Retinal pigment epithelial cell (primary cell): ENCODE measurements around the gene PCDHA9.
A peak's percentile ranks its signal among the peaks of the same experiment; 100 is the strongest.
"Not testable (repeated sequence)": the region's sequence is repeated elsewhere in the genome, so short reads cannot be mapped to it uniquely, and the experiment has no call there.

Source experiments
- DNase-seq: peaks from one replicate; pipeline ENCODE4 v3.0.0-alpha.2; 2010; ENCODE audit warnings: low read depth
- H3K4me3 ChIP-seq: 2 replicates; pipeline ENCODE4 v1.5.1; 2011; ENCODE audit warnings: mild to moderate bottlenecking, low read length, control low read depth, moderate library complexity
- TF ChIP-seq, protein P1 (sequence below): conservative IDR thresholded peaks from 2 replicates; pipeline ENCODE4 v1.5.1; 2011; ENCODE audit warnings: low read depth, low read length, control low read depth, inconsistent platforms

The PCDHA9 gene, protein sequence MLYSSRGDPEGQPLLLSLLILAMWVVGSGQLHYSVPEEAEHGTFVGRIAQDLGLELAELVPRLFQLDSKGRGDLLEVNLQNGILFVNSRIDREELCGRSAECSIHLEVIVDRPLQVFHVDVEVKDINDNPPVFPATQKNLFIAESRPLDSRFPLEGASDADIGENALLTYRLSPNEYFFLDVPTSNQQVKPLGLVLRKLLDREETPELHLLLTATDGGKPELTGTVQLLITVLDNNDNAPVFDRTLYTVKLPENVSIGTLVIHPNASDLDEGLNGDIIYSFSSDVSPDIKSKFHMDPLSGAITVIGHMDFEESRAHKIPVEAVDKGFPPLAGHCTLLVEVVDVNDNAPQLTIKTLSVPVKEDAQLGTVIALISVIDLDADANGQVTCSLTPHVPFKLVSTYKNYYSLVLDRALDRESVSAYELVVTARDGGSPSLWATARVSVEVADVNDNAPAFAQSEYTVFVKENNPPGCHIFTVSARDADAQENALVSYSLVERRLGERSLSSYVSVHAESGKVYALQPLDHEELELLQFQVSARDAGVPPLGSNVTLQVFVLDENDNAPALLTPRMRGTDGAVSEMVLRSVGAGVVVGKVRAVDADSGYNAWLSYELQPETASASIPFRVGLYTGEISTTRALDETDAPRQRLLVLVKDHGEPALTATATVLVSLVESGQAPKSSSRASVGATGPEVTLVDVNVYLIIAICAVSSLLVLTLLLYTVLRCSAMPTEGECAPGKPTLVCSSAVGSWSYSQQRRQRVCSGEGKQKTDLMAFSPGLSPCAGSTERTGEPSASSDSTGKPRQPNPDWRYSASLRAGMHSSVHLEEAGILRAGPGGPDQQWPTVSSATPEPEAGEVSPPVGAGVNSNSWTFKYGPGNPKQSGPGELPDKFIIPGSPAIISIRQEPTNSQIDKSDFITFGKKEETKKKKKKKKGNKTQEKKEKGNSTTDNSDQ

DNA sequence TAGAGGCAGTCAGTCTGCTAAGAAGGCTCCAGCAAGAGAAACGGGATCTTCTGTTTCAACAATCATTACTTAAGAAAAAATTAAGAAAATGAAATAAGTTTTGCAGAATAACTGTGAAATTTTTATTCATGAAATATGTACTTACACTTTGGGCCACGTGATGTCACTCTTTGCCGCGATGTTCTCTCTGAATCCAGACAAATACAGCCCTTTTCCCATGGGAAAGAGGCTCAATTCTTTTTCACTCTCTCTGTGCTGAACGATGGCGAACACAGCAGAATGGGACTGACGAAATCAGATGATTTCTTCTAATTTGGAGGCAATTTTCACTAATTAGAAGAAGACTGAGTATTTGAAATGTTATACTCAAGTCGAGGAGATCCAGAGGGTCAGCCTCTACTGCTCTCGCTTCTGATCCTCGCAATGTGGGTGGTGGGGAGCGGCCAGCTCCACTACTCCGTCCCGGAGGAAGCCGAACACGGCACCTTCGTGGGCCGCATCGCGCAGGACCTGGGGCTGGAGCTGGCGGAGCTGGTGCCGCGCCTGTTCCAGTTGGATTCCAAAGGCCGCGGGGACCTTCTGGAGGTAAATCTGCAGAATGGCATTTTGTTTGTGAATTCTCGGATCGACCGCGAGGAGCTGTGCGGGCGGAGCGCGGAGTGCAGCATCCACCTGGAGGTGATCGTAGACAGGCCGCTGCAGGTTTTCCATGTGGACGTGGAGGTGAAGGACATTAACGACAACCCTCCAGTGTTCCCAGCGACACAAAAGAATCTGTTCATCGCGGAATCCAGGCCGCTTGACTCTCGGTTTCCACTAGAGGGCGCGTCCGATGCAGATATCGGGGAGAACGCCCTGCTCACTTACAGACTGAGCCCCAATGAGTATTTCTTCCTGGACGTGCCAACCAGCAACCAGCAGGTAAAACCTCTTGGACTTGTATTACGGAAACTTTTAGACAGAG lies at the start of gene PCDHA9:
TSS of gene PCDHA9 (plus strand) at position 244 of the 964 bp plus-strand sequence. CDS start at position 358, 114 bp downstream.
- DNase-seq, H3K4me3 ChIP-seq: not testable (repeated sequence)

DNA sequence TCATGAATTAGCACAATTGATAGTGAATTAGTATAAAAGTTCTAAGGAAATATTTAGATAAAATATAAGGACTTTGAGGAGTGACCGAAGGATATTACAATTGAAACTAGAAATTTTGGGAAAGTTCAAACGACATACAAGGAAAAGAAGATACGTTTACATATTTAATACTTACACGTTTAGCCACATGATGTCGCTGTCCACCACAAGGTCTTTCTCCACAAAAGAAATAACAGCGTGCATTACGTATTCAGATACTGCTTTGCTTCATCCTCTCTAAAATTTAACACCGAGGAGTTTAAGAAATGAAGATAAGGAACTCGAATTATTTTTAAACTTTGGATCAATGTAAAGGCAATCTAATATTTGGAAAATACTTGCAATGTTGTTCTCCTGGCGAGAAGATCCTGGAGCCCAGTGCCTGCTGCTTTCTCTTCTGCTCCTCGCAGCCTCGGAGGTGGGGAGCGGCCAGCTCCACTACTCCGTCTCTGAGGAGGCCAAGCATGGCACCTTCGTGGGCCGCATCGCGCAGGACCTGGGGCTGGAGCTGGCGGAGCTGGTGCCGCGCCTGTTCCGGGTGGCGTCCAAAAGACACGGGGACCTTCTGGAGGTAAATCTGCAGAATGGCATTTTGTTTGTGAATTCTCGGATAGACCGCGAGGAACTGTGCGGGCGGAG lies 47.2 kb upstream of the PCDHA9 start, which contains the start of gene PCDHA3:
TSS of gene PCDHA3 (plus strand) at position 242 of the 678 bp plus-strand sequence.
- H3K4me3 ChIP-seq: no peak within 1 kb of the TSS
- DNase-seq: no peak
- TF ChIP-seq, protein P1, sequence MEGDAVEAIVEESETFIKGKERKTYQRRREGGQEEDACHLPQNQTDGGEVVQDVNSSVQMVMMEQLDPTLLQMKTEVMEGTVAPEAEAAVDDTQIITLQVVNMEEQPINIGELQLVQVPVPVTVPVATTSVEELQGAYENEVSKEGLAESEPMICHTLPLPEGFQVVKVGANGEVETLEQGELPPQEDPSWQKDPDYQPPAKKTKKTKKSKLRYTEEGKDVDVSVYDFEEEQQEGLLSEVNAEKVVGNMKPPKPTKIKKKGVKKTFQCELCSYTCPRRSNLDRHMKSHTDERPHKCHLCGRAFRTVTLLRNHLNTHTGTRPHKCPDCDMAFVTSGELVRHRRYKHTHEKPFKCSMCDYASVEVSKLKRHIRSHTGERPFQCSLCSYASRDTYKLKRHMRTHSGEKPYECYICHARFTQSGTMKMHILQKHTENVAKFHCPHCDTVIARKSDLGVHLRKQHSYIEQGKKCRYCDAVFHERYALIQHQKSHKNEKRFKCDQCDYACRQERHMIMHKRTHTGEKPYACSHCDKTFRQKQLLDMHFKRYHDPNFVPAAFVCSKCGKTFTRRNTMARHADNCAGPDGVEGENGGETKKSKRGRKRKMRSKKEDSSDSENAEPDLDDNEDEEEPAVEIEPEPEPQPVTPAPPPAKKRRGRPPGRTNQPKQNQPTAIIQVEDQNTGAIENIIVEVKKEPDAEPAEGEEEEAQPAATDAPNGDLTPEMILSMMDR: peak; percentile 11

DNA sequence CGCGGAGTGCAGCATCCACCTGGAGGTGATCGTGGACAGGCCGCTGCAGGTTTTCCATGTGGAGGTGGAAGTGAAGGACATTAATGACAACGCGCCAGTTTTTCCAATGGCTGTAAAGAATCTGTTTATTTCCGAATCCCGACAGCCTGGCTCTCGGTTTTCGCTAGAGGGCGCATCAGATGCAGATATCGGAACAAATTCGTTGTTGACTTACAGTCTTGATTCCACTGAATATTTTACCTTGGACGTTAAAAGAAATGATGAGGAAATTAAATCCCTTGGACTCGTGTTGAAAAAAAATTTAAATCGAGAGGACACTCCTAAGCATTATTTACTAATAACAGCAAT lies 46.7 kb upstream of the PCDHA9 start:
- TF ChIP-seq, protein P1: peak; percentile 28
- no peak for DNase-seq
- H3K4me3 ChIP-seq: no peak overlapping the region

DNA sequence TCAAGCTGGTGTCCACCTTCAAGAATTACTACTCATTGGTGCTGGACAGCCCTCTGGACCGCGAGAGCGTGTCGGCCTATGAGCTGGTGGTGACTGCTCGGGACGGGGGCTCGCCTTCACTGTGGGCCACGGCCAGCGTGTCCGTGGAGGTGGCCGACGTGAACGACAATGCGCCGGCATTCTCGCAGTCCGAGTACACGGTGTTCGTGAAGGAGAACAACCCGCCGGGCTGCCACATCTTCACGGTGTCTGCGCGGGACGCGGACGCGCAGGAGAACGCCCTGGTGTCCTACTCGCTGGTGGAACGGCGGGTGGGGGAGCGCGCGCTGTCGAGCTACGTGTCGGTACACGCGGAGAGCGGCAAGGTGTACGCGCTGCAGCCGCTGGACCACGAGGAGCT lies 45.8 kb upstream of the PCDHA9 start:
- not testable (repeated sequence) for H3K4me3 ChIP-seq, DNase-seq

DNA sequence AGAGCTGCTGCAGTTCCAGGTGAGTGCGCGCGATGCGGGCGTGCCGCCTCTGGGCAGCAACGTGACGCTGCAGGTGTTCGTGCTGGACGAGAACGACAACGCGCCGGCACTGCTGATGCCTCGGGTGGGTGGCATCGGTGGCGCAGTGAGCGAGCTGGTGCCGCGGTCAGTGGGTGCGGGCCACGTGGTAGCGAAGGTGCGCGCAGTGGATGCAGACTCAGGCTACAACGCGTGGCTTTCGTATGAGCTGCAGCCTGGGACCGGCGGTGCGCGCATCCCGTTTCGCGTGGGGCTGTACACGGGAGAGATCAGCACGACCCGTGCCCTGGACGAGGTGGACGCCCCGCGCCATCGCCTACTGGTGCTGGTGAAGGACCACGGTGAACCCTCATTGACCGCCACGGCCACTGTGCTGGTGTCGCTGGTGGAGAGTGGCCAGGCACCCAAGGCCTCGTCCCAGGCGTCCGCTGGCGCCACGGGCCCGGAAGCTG lies 45.4 kb upstream of the PCDHA9 start:
- DNase-seq: no peak

DNA sequence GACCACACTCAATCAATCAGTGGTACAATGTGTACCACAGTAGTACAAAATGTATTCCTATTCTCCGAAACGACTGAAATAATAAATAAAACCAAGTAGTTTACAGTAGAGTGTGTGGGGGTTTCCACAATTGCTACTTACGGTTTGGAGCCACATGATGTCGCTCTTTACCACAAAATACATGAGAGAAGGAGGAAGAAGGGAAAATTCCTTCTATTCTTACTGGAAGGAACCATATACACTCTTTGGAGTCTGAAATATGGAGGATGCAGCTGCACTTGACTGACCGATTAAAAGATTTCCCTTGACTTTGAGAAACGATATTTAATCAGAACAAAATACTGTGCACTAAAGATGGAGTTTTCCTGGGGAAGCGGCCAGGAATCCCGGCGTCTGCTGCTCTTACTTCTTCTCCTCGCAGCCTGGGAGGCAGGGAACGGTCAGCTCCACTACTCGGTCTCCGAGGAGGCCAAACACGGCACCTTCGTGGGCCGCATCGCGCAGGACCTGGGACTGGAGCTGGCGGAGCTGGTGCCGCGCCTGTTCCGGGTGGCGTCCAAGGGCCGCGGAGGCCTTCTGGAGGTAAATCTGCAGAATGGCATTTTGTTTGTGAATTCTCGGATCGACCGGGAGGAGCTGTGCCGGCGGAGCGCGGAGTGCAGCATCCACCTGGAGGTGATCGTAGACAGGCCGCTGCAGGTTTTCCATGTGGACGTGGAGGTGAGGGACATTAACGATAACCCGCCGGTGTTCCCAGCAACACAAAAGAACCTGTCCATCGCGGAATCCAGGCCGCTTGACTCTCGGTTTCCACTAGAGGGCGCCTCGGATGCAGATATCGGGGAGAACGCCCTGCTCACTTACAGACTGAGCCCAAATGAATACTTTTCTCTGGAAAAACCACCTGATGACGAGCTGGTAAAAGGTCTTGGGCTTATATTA lies 41.1 kb upstream of the PCDHA9 start, which contains the start of gene PCDHA4:
TSS of gene PCDHA4 (plus strand) at position 235 of the 942 bp plus-strand sequence.
- H3K4me3 ChIP-seq: no peak within 1 kb of the TSS
- DNase-seq: no peak
- TF ChIP-seq, protein P1: peak; percentile 30

More for the DNA sequence above, 45.4 kb upstream of the PCDHA9 start:
- no peak overlapping the region for H3K4me3 ChIP-seq
- TF ChIP-seq, protein P1: no peak

DNA sequence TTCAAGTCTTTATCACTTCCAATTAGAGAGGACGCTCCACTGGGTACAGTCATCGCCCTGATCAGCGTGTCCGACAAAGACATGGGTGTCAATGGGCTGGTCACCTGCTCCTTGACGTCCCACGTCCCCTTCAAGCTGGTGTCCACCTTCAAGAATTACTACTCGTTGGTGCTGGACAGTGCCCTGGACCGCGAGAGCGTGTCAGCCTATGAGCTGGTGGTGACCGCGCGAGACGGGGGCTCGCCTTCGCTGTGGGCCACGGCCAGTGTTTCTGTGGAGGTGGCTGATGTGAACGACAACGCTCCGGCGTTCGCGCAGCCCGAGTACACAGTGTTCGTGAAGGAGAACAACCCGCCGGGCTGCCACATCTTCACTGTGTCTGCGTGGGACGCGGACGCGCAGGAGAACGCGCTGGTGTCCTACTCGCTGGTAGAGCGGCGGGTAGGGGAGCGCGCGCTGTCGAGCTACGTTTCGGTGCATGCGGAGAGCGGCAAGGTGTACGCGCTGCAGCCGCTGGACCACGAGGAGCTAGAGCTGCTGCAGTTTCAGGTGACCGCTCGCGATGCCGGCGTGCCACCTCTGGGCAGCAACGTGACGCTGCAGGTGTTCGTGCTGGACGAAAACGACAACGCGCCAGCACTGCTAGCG lies 39.8 kb upstream of the PCDHA9 start:
- not testable (repeated sequence) for DNase-seq, H3K4me3 ChIP-seq
